GM19193 (cell line): ENCODE measurements around the gene SNRNP40.

Source experiments
- POLR2A ChIP-seq: IDR thresholded peaks from 4 replicates; pipeline ENCODE4 v1.6.1; 2011; ENCODE audit not compliant: insufficient read depth, insufficient read length; ENCODE audit errors: extremely low read depth

Gene SNRNP40

DNA sequence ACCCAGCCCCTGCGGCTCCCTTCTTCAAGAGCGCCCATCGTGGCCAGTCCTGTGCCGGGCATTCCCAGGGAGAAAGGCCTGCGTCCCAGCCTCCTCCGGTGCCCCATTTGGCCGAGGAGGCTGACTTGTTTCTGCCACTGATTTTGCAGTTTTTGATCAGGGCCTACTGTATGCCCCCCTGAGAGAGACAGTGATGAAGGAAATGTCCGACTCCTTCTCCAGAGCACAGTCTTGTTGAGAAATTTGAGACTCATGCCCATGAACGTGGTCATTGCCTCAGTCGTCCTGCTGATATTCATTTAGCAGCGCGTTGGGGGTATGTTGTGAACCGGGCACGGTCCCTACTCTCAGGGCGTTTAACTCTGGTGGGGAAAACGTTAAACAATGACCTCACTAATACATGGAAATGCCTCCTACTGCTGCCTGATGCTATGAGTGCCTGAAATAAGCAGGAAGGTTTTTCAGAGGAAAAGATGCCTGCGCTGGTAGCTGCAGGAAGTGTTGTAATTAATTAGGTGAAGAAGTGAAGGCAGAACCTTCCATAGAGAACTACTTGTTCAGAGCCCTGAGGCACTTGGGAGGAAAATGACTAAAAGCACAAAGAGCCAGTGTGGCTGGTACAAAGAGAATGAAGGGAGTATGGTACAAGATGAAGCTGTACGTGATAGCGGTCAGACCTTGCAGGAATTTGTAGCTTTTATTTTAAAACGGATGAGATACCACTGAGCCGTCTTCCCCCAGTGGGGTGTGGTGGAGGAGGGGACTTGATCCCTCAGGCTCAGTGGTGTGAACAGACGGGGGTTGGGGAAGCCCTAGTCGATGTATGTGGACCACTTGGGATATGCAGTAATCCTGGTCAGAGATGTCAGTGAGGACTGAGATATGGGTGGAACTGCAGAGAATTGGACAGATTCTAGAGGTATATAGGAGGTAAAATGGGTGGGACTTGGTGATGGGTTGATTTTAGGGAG is 974 bp upstream of the SNRNP40 start:
- no peak for TF ChIP-seq POLR2A

GRCh38 chr1:31295874-31296485 is 608 bp downstream of the SNRNP40 start:
- TF ChIP-seq POLR2A: no peak

DNA sequence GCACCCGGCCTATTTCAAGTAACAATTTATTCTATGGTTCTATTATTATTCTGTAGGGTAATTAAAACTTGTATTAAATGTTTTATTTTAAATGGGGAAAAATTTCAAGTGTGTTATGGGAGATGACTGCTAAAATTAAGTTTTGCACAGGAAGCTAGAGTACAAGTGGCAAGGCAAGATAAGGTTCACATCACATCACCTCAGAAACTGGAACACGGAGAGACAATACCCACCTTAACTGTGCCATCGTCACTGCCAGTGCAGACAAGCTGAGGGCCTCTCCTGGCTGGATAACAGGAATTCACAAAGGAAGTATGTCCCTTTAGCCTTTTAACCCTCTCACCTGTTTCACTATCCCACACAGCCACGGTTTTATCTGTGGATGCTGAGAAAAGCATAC is 7.6 kb downstream of the SNRNP40 start:
- TF ChIP-seq POLR2A: no peak

- TF ChIP-seq POLR2A: no peak
These were observed 23.0 kb downstream of the SNRNP40 start for GRCh38 chr1:31273619-31274018.

DNA sequence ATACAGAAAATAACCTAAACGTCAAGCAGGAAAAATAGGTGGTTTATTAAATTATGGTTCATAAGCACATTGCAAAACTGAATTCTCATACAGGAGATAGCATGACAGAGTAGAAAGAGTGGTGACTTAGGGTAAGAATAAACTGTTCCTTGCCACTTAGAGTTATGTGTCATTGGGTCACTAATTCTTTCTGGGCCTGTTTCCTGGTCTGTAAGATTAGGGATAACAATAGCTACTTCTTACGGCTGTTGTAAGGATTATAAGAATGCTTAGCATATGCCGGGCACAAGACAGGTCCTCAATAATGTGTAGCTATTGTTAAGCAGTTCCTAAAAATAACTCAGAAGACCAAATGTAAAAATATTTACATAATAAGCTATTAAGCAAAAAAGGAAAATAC is 24.2 kb downstream of the SNRNP40 start:
- no peak for TF ChIP-seq POLR2A

DNA sequence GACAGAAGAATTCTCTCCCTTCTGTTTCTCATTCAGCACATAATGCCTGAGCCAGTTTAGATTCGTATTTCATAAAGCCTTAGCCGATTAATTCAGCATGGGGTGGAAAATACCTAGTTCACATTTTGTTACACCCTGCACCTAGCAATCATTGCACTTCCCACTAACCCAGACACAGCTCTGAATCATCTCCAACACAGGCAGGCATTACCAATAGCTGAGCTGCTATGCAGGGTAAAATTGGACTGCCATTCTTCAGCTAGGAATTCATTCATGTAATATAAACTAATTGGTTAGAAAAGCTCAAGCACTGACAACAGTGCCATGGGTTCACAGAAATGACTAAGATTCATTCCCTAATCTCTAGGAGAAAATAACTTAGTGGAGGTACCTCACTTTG is 30.0 kb downstream of the SNRNP40 start:
- TF ChIP-seq POLR2A: no peak

DNA sequence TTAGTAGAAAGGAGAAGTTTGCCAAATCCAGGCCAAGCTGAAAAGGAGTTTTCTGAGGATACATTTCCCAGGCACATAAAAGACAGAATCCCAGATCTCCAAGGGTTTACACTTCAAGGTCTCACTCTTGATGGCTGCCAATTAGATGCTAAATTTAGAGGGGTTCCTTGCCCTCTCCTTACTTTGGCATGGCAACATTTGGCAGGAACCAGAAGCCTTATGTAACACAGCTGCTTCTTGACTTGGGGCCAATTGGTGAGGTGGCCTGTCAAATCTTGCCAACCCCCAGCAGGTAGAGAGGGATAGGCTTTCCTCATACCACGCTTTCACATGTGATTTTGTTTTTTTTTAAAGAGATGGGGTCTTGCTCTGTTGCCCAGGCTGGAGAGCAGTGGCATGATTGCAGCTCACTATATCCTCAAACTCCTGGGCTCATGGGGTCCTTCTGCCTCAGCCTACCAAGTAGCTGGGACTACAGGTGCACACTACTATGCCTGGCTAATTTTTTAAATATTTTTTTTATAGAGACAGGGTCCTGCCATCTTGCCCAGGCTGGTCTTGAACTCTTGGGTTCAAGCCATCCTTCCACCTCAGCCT is 31.7 kb downstream of the SNRNP40 start:
- no peak for TF ChIP-seq POLR2A

- TF ChIP-seq POLR2A: no peak
These were observed 33.2 kb downstream of the SNRNP40 start for GRCh38 chr1:31263408-31263807.

DNA sequence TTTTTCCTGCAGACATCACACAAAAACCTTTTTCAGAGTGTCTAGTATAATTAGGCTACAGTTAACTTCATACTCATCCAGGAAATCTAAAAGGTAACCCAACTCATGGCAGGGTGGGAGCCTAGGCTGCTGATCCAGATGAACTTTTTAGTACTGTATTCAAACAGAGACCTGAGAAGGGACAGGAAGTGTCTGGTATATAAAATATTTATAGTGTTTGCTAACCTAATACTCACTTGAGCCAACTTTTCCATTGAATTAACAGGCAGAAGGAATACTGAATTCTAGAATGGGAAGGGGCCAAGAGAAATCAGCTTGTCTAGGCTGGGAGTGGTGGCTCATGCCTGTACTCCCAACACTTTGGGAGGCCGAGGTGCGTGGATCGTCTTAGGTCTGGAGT is 34.7 kb downstream of the SNRNP40 start:
- no peak for TF ChIP-seq POLR2A

- no peak for TF ChIP-seq POLR2A
These were observed 36.8 kb downstream of the SNRNP40 start for GRCh38 chr1:31259746-31260145.

- TF ChIP-seq POLR2A: no peak
These were observed 38.0 kb downstream of the SNRNP40 start for GRCh38 chr1:31258581-31258980.

DNA sequence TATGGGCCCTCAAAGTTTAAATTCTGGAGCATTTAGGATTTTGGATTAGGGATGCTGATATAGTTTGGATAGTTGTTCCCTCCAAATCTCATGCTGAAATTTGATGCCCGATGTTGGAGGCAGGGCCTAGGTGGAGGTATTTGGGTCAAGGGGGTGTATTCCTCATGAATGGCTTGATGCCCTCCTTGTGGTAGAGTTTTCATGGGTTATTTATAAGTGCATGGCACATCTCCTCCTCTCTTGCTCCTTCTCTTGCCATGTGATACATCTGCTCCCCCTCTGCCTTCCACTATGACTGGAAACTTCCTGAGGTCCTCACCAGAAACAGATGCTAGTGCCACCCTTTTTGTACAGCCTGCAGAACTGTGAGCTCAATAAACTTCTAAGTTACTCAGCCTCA is 39.4 kb downstream of the SNRNP40 start:
- TF ChIP-seq POLR2A: no peak

DNA sequence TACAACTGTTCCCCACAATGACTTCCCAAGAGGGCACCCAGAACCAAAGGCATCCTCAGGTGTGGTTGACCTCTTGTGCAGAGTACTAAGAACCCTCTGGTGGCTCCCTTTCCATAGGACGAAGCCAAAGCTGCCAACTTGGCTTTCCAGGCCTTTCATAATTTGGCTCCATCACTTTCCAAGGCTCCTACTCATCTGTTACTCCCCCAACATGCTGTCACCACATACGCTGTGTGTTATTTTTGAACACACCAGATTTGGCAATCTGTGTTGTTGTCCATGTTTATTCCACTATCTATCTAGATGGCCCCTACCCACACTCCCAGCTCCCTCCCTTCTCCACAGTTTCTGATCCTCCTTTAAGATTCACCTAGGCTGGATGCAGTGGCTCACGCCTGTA is 46.7 kb downstream of the SNRNP40 start:
- no peak for TF ChIP-seq POLR2A

DNA sequence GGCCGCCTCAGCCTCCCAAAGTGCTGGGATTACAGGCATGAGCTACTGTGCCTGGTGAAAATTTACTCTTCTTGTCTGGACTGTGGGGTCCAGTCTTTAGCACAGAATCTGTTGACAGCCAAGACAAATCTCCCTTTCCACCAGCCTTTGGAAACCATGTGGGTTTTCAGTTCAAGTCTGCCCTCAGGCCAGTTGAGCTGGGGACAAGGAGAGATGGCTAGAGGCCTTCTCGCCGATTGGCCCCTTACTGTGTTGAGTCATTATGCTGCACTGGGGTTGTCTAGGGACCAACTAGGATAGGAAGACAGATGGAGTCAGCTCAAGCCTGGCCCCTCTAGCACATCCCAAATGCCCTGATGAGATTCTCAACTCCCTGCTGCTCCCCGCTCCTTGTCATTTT is 48.3 kb downstream of the SNRNP40 start:
- TF ChIP-seq POLR2A: no peak

- TF ChIP-seq POLR2A: no peak
These were observed 52.3 kb downstream of the SNRNP40 start for GRCh38 chr1:31244326-31244725.

DNA sequence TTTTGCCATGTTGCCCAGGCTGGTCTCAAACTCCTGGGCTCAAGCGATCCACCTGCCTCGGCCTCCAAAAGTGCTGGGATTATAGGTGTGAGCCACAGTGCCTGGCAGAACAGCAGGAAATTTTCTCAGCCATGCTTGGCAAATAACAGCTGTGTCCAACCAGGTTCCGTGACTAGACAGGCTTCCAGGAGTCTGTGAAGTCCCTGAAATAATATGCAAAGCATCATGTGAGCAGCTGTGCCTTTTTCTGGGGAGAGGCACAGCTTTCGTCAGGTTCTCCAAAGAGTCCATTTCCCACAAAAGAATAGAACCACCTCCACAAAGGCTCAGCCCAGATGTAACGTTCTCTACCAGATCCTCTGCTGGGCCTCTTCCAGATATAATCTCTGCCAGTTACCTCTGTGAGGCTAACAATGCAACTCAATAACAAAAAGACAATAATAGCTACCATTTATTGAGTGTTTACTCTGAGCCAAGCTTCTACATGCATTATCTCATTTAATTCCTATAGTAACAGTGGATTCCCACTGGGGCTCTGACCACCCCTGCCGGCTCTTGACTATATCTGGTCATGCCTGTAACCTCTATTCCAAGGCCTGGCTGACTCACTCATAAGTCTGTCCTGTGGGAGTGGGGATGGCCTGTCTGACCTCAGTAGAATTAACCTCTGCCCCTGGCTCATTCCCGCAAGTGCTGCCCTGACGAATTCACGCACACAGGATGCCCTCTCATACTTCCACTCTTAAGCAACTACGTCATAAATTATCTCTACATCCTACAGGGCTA is 52.9 kb downstream of the SNRNP40 start:
- TF ChIP-seq POLR2A: no peak

- no peak for TF ChIP-seq POLR2A
These were observed 55.3 kb downstream of the SNRNP40 start for GRCh38 chr1:31241321-31241720.
